ENCODE measurements around the gene MYL6.

GRCh38 chr12:56197921-56198635, 39.9 kb downstream of the MYL6 start:
- TF ChIP-seq CTCF (IDR thresholded peaks at IDR 0.05) (no peak), EZH2 (IDR thresholded peaks at IDR 0.05) (no peak)

Data from neural progenitor cell (in vitro differentiated cells).